Osteoblast (primary cell): ENCODE results near the gene TDRD5. TPM values are rescaled to one million over a fixed set of nuclear protein-coding genes. Genes with fewer than 3 reads are reported as not detected.
A peak's percentile ranks its signal among the peaks of the same experiment; 100 is the strongest.

Experiments
- DNase-seq: peaks from one replicate; pipeline ENCODE4 v3.0.0; 2011; ENCODE audit warnings: low spot score, mixed read lengths; ENCODE audit not compliant: insufficient read length; ENCODE audit errors: missing footprints
- H2AFZ ChIP-seq: 2 replicates; pipeline ENCODE4 v1.6.0; 2011; ENCODE audit warnings: mild to moderate bottlenecking, low read length
- H3K27ac ChIP-seq: 2 replicates; pipeline ENCODE4 v1.5.1; 2011; ENCODE audit warnings: mild to moderate bottlenecking, low read depth, low read length, moderate library complexity
- H3K27me3 ChIP-seq: 2 replicates; pipeline ENCODE4 v1.6.0; 2012; ENCODE audit warnings: mild to moderate bottlenecking, control low read depth, inconsistent platforms, low read length, moderate library complexity; ENCODE audit not compliant: insufficient read depth
- H3K36me3 ChIP-seq: 2 replicates; pipeline ENCODE4 v1.5.1; 2011; ENCODE audit warnings: mild to moderate bottlenecking, low read length, control low read depth, moderate library complexity; ENCODE audit not compliant: insufficient read depth
- H3K4me1 ChIP-seq: 2 replicates; pipeline ENCODE4 v1.5.1; 2011; ENCODE audit warnings: mild to moderate bottlenecking, low read length, control low read depth, moderate library complexity; ENCODE audit not compliant: insufficient read depth
- H3K4me2 ChIP-seq: 2 replicates; pipeline ENCODE4 v1.6.0; 2011; ENCODE audit warnings: mild to moderate bottlenecking, low read length; ENCODE audit not compliant: insufficient read depth
- H3K4me3 ChIP-seq: fragments of 200-600 bp; sonication (generic); 3 replicates; pipeline ENCODE4 v1.5.1; 2012; ENCODE audit warnings: mild to moderate bottlenecking, low read length, inconsistent platforms; ENCODE audit not compliant: insufficient read depth
- H3K79me2 ChIP-seq: 2 replicates; pipeline ENCODE4 v1.6.0; 2012; ENCODE audit warnings: mild to moderate bottlenecking, low read length, control low read depth, inconsistent platforms; ENCODE audit not compliant: insufficient read depth
- H3K9me3 ChIP-seq: 2 replicates; pipeline ENCODE4 v1.5.1; 2011; ENCODE audit warnings: low read depth, low read length, control low read depth
- H4K20me1 ChIP-seq: 2 replicates; pipeline ENCODE4 v1.6.0; 2012; ENCODE audit warnings: mild to moderate bottlenecking, low read length, control low read depth; ENCODE audit not compliant: insufficient read depth
- total RNA-seq: library from RNA; depleted of rRNA; stranded (reverse); fragments of >200 nt; gene quantifications from 2 replicates; pipeline ENCODE4 v1.2.3, GENCODE V29; 2012
- TF ChIP-seq, protein P1 (sequence below): IDR thresholded peaks from 2 replicates; pipeline ENCODE4 v1.5.1; 2011; ENCODE audit warnings: mild to moderate bottlenecking, low read depth, low read length, moderate library complexity; ENCODE audit errors: extremely low read depth

Gene TDRD5
- total RNA-seq, 1 donor: not detected

DNA sequence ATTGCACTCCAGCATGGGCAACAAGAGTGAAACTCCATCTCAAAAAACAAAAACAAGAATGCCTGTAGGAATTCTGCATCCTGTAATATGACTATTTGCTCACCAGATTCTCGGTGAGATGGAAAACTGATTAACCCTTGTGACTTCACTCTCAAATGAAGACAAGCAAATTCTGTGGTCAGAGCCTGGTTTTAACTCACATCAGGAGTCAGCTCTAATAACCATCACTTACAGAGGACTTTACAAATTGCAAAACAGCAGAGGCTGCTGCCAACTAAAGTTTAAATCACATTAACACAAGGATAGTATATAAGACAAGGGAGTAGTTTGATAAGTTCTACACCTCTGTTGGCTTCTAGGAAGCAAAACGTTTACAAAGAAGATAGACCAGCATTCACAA, 115.8 kb downstream of the TDRD5 start:
- H3K4me1 ChIP-seq: no peaks in the 10 kb centered on the region
- no peak overlapping the region for H3K27ac ChIP-seq
- TF ChIP-seq, protein P1, sequence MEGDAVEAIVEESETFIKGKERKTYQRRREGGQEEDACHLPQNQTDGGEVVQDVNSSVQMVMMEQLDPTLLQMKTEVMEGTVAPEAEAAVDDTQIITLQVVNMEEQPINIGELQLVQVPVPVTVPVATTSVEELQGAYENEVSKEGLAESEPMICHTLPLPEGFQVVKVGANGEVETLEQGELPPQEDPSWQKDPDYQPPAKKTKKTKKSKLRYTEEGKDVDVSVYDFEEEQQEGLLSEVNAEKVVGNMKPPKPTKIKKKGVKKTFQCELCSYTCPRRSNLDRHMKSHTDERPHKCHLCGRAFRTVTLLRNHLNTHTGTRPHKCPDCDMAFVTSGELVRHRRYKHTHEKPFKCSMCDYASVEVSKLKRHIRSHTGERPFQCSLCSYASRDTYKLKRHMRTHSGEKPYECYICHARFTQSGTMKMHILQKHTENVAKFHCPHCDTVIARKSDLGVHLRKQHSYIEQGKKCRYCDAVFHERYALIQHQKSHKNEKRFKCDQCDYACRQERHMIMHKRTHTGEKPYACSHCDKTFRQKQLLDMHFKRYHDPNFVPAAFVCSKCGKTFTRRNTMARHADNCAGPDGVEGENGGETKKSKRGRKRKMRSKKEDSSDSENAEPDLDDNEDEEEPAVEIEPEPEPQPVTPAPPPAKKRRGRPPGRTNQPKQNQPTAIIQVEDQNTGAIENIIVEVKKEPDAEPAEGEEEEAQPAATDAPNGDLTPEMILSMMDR: no peak
- no peak overlapping the region for H3K4me3 ChIP-seq
- H3K36me3 ChIP-seq: no peaks in the 10 kb centered on the region
- DNase-seq: no peak
- H3K9me3 ChIP-seq: no peaks in the 10 kb centered on the region
- no peaks in the 10 kb centered on the region for H3K79me2 ChIP-seq
- H3K27me3 ChIP-seq: peaks cover 22% of the 10 kb centered on the region
- H4K20me1 ChIP-seq: no peaks in the 10 kb centered on the region
- H3K4me2 ChIP-seq: no peak overlapping the region
- no peak overlapping the region for H2AFZ ChIP-seq

DNA sequence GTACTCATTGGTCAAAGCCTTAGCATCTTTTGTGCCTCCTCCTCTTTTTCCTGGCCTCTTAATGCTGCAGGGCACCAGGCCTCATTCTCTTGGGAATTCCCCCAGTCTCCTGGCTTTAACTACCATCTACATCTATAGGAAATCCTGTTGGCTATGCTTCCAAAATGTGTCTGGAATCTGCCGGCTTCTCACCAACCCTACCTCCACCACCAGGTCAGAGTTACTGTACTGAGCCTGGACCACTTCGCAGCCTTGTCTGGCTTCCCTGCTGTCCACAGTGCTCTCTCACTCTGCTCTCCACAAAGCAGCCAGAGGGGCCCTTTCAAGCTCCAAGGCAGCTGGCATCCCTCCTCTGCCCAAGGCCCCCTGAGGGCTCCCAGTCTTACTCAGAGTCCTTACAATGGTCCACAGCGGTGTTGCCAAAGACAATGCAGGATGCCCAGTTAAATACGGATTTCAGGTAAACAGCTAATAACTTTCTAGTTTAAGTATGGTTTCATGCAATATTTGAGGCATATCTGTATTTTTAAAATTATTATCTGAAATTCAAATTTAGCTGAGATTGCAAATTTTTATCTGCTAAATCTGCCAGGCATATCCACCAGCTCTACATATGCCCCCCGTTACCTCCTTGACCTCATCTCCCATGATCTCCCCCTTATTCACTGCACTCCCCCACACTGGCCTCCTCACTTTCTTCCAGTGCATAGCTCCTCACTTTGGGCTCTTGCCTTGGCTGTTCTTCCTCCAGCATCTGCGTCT, 117.0 kb downstream of the TDRD5 start:
- Histone ChIP-seq H2AFZ (no peak overlapping the region), H3K4me1 (no peaks in the 10 kb centered on the region), H3K36me3 (no peaks in the 10 kb centered on the region), H3K79me2 (no peaks in the 10 kb centered on the region), H3K9me3 (no peaks in the 10 kb centered on the region), H3K4me2 (no peak overlapping the region), H3K4me3 (no peak overlapping the region), H4K20me1 (no peaks in the 10 kb centered on the region), H3K27ac (no peak overlapping the region), H3K27me3 (peaks cover 22% of the 10 kb centered on the region)
- TF ChIP-seq, protein P1: no peak
- peak; percentile 1 for DNase-seq

DNA sequence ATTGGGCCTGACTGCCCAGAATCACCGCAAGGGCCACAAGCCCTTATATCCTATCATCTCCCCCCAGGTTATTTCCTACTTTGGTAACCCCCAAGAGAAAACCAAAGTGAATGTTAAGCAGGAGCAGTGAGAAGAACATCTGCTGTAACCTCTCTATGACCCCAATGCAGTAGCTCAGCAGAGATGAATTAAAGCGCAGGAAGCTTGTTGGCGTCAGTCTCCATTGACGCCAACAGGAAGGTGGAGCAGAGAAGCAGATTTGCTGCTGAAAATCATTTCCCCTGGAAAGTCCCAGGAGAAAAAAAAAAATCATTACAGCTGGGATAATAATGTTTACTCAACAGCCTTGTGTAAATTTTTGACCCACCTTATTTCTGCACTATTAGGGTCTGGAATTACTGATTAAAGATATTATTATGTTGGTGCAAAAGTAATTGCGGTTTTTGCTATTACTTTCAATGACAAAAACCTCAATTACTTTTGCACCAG, 118.3 kb downstream of the TDRD5 start:
- TF ChIP-seq, protein P1: no peak
- no peak overlapping the region for H2AFZ ChIP-seq
- no peak overlapping the region for H3K27ac ChIP-seq

GRCh38 chr1:179714159-179714558, 122.5 kb downstream of the TDRD5 start:
- H3K9me3 ChIP-seq: no peaks in the 10 kb centered on the region
- H4K20me1 ChIP-seq: no peaks in the 10 kb centered on the region
- TF ChIP-seq, protein P1: no peak
- no peak overlapping the region for H3K4me2 ChIP-seq
- DNase-seq: no peak
- H2AFZ ChIP-seq: no peak overlapping the region
- no peaks in the 10 kb centered on the region for H3K4me1 ChIP-seq
- H3K79me2 ChIP-seq: no peaks in the 10 kb centered on the region
- H3K27ac ChIP-seq: no peak overlapping the region
- no peaks in the 10 kb centered on the region for H3K36me3 ChIP-seq
- no peak overlapping the region for H3K4me3 ChIP-seq
- H3K27me3 ChIP-seq: peaks cover 9% of the 10 kb centered on the region

More for the DNA sequence above, 118.3 kb downstream of the TDRD5 start:
- DNase-seq: no peak
- H3K4me2 ChIP-seq: no peak overlapping the region
- H3K36me3 ChIP-seq: no peaks in the 10 kb centered on the region
- no peaks in the 10 kb centered on the region for H3K79me2 ChIP-seq
- H4K20me1 ChIP-seq: no peaks in the 10 kb centered on the region
- H3K9me3 ChIP-seq: no peaks in the 10 kb centered on the region
- H3K27me3 ChIP-seq: peaks cover 18% of the 10 kb centered on the region
- H3K4me1 ChIP-seq: no peaks in the 10 kb centered on the region
- H3K4me3 ChIP-seq: no peak overlapping the region
